Astrocyte (in vitro differentiated cells and primary cell): ENCODE results near the gene FADS6.

Source experiments
- CTCF ChIP-seq: IDR thresholded peaks from 2 replicates; pipeline ENCODE4 v1.5.1; 2011; ENCODE audit warnings: low read depth, mild to moderate bottlenecking, inconsistent platforms, low read length, moderate library complexity; ENCODE audit not compliant: insufficient read depth
- EZH2 ChIP-seq: IDR thresholded peaks from 2 replicates; pipeline ENCODE4 v1.6.1; 2012; ENCODE audit warnings: mild to moderate bottlenecking, low read length, inconsistent platforms; ENCODE audit not compliant: insufficient read depth

- TF ChIP-seq CTCF (no peak), EZH2 (no peak)
Measured at GRCh38 chr17:74883241-74883745, 10.1 kb downstream of the FADS6 start.
